Brain microvascular endothelial cell (primary cell): ENCODE measurements around the gene ANP32A.
"Not testable (repeated sequence)": the region's sequence is repeated elsewhere in the genome, so short reads cannot be mapped to it uniquely, and the experiment has no call there.

ENCODE experiments used
- DNase-seq: peaks from one replicate; pipeline ENCODE4 v3.0.0-alpha.2; 2020
- H3K27ac ChIP-seq: fragments of 250-450 bp; sonication (Bioruptor Pico); 2 replicates; pipeline ENCODE4 v1.5.1; 2020; ENCODE audit warnings: mild to moderate bottlenecking, moderate library complexity
- H3K27me3 ChIP-seq: fragments of 250-450 bp; sonication (Bioruptor Pico); replicated peaks from 2 replicates; pipeline ENCODE4 v1.5.1; 2020; ENCODE audit warnings: mild to moderate bottlenecking
- H3K36me3 ChIP-seq: fragments of 250-450 bp; sonication (Bioruptor Pico); replicated peaks from 2 replicates; pipeline ENCODE4 v1.5.1; 2020; ENCODE audit warnings: mild to moderate bottlenecking
- H3K4me3 ChIP-seq: 2 replicates; pipeline ENCODE4 v1.5.1; 2011; ENCODE audit warnings: low read depth, mild to moderate bottlenecking, control low read depth, low read length, moderate library complexity
- in situ Hi-C: cut with HindIII; loops from 2 replicates; pipeline ENCODE4 v1.10.0; 2017; ENCODE audit warnings: low sequenced_read_pairs, low pct_ligation_motif_present
- TF ChIP-seq, protein P1 (sequence below): IDR thresholded peaks from 2 replicates; pipeline ENCODE4 v1.5.1; 2011; ENCODE audit warnings: low read depth, mild to moderate bottlenecking, moderate library complexity, low read length, control low read depth, inconsistent platforms; ENCODE audit errors: missing control alignments

ANP32A gene

DNA sequence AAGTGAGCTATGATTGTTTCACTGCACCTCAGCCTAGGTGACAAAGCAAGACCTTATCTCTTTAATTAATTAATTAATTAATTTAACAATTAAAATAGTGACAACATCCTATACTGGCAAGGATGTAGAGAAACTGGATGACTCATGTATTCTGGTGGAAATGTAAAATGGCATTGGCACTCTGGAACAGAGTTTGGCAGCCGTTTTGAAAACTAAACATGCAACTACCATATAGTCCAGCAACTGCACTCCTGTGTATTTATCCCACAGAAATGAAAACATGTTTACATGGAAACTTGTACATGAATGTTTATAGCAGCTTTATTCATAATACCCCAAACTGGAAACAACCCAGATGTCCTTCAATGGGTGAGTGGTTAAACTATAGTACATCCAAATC is 56.6 kb downstream of the ANP32A start:
- TF ChIP-seq, protein P1, sequence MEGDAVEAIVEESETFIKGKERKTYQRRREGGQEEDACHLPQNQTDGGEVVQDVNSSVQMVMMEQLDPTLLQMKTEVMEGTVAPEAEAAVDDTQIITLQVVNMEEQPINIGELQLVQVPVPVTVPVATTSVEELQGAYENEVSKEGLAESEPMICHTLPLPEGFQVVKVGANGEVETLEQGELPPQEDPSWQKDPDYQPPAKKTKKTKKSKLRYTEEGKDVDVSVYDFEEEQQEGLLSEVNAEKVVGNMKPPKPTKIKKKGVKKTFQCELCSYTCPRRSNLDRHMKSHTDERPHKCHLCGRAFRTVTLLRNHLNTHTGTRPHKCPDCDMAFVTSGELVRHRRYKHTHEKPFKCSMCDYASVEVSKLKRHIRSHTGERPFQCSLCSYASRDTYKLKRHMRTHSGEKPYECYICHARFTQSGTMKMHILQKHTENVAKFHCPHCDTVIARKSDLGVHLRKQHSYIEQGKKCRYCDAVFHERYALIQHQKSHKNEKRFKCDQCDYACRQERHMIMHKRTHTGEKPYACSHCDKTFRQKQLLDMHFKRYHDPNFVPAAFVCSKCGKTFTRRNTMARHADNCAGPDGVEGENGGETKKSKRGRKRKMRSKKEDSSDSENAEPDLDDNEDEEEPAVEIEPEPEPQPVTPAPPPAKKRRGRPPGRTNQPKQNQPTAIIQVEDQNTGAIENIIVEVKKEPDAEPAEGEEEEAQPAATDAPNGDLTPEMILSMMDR = no peak
- DNase-seq = no peak
- Histone ChIP-seq H3K4me3 (no peak overlapping the region), H3K27ac (no peak overlapping the region), H3K27me3 (no peaks in the 10 kb centered on the region), H3K36me3 (no peaks in the 10 kb centered on the region)
- in situ Hi-C loops = no loop called here

- no peaks in the 10 kb centered on the region for H3K27me3 ChIP-seq
- no peak for DNase-seq
- no peaks in the 10 kb centered on the region for H3K36me3 ChIP-seq
- TF ChIP-seq, protein P1 = no peak
- no peak overlapping the region for H3K4me3 ChIP-seq
- H3K27ac ChIP-seq = no peak overlapping the region
- in situ Hi-C loops = no loop called here
Measured at GRCh38 chr15:68763063-68763462, 57.6 kb downstream of the ANP32A start.

DNA sequence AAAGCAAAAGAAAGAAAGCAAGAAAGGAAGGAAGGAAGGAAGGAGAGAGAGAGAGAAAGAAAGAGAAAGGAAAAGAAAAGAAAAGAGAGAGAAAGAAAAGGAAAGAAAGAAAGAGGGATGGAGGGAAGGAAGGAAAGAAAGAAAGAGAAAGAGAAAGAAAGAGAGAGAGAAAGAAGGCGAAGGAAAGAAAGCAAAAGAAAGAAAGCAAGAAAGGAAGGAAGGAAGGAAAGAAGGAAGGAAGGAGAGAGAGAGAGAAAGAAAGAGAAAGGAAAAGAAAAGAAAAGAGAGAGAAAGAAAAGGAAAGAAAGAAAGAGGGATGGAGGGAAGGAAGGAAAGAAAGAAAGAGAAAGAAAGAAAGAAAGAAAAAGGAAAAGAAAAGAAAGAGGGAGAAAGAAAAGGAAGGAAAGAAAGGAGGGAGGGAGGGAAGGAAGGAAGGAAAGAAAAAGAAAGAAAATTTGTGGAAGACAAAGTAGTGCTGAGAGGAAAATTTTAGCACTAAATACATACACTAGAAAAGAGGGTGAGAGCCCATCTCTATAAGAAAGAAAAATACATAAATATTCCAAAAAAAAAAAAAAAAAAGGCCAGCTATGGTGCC is 60.6 kb downstream of the ANP32A start:
- H3K4me3 ChIP-seq, in situ Hi-C loops, DNase-seq, H3K36me3 ChIP-seq, H3K27me3 ChIP-seq, H3K27ac ChIP-seq: not testable (repeated sequence)

DNA sequence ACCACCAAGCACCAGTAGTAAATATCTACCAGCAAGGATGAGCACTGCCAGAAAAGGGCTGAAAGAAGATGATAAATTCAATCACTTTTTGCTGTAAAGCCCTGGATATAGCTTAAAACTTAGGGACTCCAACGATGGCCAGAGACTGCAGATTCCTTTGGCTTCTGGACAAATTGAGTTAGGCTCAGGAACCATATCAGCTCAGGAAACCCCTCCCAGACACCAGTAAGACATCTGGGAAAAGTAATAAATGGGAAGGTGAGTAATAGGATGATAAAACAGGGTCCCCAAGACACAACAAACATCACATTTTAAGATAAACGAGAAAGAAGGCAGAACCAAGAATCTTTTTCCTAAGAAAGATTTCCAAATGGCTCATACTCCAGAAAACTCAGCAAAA is 65.0 kb downstream of the ANP32A start:
- no peak for DNase-seq
- Histone ChIP-seq H3K27ac (no peak overlapping the region), H3K27me3 (no peaks in the 10 kb centered on the region), H3K4me3 (no peak overlapping the region), H3K36me3 (no peaks in the 10 kb centered on the region)
- in situ Hi-C loops = no loop called here
- TF ChIP-seq, protein P1 = no peak

- TF ChIP-seq, protein P1 = no peak
- Histone ChIP-seq H3K36me3 (no peaks in the 10 kb centered on the region), H3K4me3 (no peak overlapping the region), H3K27ac (no peak overlapping the region), H3K27me3 (no peaks in the 10 kb centered on the region)
- in situ Hi-C loops = no loop called here
- no peak for DNase-seq
Measured at GRCh38 chr15:68751622-68752021, 69.1 kb downstream of the ANP32A start.

DNA sequence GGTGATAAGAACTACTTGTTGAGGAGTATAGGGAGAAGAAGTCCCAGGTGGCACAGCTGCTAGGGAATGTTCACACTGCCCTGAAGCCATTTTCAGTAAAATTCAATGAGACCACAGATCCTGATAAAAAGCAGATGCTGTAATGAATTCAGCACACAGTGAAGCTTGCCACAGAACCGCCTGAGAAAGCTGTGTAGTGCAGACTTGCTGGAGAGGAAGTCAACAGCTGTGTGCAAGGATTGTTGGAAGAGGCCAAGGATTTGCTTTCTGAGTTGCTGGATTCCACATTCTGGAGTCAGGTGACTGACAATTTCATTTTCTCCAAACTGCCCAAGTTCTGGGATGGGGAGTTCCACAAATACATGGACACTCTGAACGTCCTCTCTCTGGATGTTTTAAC is 70.9 kb downstream of the ANP32A start:
- H3K4me3 ChIP-seq = no peak overlapping the region
- no peak for DNase-seq
- no peaks in the 10 kb centered on the region for H3K27me3 ChIP-seq
- H3K27ac ChIP-seq = no peak overlapping the region
- TF ChIP-seq, protein P1 = no peak
- no peaks in the 10 kb centered on the region for H3K36me3 ChIP-seq
- in situ Hi-C loops = no loop called here
